Suppressor macrophage (primary cell): ENCODE data around the gene ZC3H18.
A peak's percentile ranks its signal among the peaks of the same experiment; 100 is the strongest.
"Not testable (repeated sequence)": the region's sequence is repeated elsewhere in the genome, so short reads cannot be mapped to it uniquely, and the experiment has no call there.

ENCODE experiments used
- DNase-seq, 4 experiments: peaks; one replicate each; pipeline ENCODE4 v3.0.0-alpha.2; 2020 to 2022

The ZC3H18 gene

DNA sequence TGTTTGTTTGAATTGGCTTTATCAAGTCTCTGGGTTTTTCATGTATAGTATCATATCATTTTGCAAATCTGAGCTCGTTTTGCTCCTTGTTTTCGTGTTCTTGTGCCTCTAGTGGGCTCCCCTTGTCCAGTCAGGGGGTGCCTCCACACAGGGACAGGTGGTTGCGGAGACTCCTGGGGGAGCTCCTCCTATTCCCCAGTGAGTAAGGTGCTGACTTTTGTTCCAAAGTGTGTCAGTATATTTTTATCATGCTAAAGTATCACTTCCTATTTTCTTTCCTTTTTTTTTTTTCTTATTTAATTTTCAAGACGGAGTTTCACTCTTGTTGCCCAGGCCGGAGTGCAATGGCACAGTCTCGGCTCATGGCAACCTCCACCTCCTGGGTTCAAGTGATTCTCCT, 37.9 kb downstream of the ZC3H18 start:
- peak in 1 of 4 experiments; percentile 18 for DNase-seq

DNA sequence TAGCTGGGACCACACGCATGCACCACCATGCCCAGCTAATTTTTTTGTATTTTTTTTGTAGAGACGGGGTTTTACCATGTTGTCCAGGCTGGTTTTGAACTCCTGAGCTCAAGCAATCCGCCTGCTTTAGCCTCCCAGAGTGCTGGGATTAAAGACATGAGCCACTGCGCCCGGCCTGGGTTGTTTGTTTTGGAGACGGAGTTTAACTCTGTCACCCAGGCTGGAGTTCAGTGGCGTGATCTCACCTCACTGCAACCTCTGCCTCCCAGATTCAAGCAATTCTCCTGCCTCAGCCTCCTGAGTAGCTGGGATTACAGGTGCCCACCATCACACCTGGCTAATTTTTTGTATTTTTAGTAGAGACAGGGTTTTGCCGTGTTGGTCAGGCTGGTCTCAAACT, 39.2 kb downstream of the ZC3H18 start:
- not testable (repeated sequence) for DNase-seq

DNA sequence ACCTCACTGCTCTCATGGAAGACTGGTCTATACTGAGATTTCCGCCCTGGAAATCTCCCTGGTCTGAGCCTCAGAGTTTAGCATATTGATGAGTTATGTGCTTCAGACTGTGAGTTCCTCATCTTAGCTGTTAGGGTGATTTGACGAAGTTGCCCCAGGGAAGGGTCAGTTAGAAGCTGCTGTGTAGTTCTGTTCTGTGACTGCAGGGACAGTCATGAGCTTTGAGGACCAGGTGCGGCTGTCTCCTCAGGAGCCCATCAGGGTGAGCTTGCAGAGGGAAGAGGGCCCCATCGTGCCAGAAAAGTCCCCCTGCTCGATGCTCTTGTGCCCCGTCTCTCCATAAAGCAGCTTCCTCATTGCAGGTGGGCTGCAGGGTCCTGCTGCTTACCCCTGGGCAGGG, 39.9 kb downstream of the ZC3H18 start:
- DNase-seq = no peak

DNA sequence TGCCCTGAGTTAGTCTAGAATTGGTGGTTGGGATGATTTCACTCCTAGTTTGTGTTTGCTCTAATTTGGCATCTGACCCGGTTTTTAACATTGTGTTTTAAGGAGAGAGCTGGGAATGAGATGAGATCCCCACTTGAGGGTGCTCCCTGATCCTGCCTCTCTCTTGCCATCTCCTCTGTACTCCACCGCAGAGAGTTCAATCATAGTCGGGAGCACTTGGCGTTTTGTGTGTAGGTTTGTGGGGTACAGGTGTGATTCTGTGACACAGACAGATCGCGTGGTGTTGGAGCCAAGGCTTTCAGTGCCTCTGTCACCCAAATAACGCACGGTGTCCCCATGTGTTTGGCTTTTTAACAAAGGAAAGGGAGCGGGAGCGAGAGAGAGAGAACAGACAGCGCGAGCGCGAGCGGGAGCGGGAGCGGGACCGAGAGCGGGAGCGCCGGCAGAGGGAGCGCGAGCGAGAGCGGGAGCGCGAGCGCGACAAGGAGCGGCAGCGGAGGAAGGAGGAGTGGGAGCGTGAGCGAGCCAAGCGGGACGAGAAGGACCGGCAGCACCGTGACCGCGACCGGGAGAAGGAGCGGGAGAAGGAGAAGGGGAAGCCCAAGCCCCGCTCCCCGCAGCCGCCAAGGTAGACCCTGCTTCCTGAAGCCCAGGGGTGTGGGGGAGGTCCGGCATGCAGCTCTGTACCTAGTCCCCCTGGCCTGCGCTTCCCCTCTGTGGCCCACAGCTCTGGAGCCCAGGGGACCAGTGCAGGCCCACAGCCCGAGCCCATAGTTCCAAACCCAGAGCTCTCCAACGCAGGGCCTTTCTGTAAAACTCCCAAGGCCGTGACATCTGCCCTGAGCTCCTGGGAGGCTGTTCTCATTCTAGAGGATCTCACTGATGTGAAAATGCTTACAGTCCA, 41.0 kb downstream of the ZC3H18 start:
- DNase-seq = no peak

DNA sequence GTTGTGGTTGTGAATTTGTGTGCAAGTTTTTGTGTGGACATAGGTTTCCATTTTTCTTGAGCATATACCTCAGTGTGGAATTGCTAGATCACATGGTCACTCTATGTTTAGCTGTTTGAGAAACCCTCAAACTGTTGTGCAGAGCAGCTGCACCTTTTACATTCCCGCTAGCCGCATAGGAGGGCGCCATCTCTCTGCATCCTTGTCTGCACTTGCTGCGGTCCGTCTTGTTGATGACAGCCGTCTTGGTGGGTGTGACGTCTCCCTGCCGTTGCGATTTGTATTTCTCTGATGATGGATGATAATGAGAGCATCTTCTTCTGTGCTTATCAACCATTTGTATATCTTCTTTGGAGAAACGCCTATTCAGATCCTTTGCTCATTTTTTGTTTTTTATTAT, 43.1 kb downstream of the ZC3H18 start:
- DNase-seq = no peak

DNA sequence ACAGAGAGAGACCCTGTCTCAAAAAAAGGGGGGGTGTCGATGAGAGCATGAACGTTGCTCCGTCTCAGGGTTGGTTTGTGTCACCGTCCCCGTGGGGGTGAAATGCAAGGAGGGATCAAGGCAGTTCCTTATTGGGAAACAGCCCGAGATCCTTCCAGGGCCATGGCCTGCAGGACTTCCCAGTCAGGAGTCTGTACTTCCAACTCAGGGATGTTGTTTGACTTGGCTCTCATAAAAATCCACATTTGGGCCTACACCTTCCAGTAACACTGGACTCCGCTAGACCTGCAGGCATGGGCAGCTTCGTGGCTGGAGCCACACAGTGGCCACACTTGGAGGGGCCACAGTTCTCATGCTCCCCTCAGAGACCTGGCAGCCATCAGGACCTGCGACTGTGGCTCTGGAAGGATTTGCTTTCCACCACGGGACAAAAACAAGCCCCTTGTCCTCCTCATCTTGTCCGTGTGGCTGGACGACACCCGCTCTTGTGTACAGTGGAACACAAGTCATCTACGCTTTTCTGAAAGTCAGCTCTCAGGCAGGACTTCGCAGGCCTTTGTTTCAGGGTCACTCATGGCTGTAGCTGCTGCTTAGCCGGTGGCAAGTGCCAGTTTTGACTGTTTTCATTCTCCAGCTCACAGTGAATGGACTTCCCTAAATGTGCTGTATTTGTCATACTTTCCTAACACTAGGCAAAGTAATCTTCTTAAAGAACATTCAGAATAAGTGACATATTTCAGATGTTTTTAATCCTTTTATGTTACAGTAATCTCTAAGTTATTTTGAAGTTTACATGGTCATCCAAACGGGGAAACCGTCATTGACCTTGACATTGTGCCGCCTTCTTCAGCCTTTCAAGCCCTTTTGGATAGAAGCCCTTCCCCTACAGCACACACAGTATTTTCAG, 44.0 kb downstream of the ZC3H18 start:
- DNase-seq = peak in 3 of 4 experiments; percentile 14 to 28 (median 26)

DNA sequence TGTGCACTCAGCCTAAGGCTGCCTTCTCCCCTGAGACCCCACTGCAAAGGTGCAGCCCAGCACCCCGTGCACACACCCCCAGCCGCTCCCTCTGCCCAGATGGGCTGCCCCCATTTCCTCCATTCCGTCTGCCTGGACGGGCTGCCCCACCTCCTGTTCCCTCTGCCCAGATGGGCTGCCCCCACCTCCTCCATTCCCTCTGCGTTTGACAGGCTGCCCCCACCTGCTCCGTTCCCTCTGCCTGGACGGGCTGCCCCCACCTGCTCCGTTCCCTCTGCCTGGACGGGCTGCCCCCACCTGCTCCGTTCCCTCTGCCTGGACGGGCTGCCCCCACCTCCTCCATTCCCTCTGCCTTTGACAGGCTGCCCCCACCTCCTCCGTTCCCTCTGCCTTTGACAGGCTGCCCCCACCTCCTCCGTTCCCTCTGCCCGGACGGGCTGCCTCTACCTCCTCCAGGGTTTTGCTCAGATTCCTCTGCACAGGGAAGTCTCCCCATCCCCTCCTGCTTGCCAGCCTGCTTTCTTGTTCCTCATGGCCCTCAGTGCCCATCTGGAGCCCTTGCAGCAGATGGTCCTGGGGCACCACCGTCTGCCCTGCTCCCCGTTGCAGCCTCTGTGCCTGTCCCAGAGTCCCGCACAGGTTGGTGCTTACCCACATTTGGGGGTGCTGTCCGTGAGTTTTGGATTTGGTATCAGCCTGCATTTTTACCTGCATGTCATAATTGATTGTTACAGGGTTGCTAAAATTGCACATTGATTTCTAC, 44.8 kb downstream of the ZC3H18 start:
- no peak for DNase-seq

DNA sequence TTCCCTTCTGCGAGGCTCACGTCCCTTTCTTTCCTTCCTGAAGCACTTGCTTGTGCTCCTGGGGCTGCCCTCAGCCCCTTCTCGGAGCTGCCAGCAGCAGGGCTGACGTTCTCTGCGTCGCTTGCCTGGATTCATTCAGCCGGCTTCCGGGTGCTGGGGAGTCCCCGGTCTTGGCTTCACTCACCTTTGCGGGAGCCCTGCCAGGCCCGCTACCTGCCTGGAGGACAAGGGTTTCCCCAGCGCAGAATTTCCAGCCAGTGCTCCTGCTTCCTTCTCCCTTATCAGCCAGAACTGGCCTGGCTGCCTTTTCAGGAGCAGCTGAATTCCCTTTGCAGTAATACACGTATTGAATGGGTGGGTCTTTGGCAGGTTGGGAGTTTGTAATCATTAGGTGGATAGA, 46.1 kb downstream of the ZC3H18 start:
- no peak for DNase-seq

DNA sequence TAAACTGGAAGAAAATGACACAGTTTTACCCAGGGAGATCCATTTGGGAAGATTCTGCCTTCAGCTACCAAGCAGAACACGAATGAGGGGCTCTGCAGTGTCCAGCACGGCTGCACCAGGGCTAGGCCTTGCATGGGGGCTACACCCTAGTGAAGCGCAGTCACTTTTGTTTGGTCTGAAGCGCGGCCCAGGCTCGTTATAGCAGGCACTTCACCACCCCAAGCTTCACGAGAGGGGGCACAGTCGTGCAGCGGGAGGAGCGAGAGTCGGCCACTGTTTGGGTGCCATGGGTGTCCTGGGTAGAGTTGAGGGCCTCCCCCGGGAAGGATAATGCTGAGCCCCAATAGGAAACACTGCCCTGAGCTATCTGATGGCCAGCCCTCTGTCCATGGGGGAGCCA, 46.5 kb downstream of the ZC3H18 start:
- DNase-seq = no peak

DNA sequence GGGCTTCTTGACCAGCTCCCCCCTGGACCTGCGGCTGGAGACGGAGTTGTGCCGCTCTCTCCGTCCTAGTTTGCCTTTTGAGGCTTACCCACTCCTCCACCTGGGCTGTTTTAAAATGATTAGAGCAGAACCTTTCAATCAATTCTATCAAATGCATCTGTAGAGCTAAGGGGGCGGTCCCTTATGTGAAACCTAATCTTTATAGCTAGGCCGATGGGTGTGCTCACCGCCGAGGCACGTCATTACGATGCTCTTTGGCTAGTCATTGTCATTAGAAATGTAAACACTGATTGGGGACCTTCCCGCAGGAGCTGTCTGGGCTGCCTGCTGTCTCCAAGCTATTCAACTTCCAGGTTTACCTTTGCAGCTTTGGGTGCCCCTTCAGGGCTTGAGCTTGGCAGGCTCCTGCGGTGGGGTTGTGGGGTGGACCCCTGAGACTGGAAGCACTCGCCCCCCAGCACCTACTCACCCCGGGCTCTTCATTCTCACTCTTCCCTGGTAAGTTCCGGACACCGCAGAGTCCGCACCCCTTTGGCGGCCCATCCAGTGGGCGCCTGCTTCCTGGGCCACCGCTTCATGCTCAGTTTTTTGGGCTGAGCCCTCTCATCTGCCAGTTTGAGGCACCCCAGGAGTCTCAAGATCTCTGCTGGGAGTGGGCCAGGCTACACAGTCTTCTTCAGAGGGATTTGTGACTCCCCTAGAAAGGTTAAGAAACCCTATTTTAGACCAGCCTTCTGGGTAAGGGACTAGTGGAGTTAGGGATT, 47.2 kb downstream of the ZC3H18 start:
- no peak for DNase-seq

DNA sequence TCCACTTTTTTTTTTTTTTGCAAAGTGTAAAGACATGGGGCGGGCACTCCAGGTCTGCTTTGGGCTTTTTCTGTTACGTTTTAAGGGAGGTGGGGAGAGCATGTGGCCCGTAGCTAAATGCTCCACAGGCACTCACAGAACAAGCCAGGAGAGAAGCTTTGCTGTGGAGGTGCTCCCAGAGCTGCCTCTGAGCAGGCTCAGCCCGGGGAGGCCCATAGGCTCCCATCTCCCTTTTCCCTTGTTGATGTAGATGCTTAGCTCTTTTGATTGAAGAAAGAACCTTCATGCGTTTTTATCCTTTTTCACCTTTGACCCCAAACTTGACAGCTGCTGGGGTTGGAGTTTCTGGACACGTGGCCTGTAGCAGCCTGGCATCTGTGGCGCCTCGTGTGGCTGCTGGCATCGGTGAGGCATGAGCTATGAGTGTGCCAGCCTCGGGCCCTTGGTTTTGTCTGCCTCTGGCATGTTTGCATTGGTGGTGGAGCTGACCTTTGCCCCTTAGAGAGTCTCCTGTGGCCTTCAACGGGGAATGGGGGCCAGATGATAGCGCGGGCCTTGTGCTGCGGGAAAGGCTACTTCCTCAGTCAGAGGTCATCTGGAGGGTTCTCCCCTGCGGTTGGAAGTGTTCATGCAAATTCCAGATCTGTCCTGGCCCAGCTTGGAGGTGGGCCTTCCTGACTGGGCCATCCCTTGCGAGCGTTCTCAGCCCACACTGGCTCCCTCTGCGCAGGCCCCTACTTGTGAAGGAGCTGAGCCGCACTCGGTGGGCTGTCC, 48.2 kb downstream of the ZC3H18 start:
- DNase-seq = no peak

DNA sequence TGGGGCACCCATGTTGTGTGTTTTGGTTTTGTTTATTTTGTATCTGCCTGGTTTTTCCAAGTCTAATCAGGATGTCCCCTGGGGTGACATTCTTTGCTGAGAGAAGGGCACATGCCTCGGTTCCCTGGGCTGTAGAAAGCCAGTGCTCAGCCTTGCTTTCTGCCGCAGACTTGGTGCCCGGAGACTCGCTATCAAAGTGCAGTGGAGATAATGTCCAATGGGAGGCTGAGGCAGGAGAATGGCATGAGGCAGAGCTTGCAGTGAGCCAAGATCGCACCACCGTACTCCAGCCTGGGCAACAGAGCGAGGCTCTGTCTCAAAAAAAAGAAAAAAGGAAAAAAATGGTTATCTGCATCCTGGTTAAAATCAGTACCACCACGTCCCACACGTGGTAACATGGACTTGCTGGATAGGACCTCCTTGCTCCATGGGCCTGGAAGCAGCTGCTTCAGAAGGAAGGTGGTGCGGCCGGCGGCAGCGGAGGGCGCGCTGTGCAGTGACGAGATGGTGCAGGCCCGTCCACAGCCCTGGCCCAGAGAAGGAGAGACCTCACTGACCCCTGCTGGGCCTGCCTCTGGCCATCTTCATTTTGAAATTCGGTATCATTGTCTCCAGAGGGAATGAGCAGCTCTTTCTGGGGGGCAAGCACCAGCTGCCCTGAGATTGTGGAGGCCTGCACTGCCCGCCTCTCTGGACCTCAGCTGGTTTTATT, 48.9 kb downstream of the ZC3H18 start:
- DNase-seq = no peak

DNA sequence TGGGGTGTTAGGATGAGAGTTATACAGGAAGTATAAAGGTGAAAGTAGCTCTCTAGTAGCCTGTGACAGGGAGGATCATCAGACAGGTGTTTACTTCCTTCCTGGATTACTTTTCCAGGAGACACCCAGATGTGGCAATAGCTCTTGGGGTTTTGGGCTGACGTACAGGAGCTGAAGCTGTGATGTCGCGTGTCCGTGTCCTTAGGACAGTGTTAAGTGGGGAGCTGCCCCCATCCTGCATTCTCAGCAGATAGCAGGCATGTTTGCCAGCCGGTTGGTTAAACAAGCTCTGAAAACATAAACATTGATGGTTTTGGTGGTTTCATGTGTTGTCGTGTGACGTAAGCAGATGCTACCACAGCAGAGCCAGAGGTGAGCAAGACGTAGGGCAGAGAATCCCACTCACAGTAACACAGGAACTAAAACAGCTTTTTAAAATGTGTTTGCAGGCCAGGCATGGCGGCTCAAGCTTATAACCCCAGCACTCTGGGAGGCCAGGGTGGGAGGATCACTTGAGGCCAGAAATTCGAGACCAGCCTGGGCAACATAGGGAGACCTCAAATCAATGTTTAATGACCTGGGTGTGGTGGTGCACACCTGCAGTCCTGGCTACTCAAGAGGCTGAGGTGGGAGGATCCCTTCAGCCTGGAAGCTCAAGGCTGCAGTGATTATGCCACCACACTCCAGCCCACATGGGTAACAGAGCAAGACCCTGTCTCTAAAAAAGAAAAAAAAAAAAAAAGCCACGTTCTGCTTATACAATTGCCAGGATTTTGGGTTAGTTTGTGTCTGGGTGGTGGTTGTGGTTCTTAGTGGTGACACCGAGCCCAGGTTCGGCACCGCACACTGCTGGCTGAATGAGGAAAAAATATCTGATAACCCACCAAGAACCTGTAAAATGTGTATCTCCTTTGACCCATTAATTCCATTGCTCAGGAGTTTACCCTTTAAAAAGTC, 49.9 kb downstream of the ZC3H18 start:
- no peak for DNase-seq

DNA sequence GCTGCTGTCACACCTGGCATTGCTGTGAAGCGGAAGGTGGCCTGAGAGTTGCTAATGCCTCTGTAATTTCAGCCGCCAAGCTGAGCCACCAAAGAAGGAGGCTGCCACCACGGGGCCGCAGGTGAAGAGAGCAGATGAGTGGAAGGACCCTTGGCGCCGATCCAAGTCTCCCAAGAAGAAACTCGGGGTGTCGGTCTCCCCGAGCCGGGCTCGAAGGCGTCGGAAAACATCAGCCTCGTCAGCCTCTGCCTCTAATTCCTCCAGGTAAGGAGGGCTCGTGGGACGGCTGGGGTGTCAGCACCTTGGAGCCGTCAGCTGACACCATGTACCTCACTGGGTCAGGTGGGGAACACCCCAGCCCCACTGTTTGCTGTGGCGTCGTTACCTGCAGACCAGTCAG, 51.9 kb downstream of the ZC3H18 start:
- no peak for DNase-seq

DNA sequence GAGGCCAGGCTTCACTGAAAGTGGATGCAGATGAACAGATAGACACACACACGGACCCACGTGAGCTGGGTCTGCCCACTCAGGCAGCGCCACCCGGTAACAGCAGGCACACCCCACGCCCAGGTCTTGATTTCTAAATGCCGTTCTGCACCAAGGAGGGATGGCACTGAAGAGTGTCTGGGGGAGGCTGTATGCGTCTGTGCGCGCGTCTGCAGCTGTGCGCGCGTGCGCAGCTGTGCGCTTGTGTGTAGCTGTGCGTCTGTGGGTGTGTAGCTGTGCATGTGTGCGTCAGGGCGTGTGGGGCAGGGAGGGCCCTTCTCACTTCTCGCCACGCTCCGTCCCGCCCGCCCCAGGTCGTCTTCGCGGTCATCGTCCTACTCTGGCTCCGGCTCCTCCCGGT, 52.7 kb downstream of the ZC3H18 start:
- DNase-seq = no peak

DNA sequence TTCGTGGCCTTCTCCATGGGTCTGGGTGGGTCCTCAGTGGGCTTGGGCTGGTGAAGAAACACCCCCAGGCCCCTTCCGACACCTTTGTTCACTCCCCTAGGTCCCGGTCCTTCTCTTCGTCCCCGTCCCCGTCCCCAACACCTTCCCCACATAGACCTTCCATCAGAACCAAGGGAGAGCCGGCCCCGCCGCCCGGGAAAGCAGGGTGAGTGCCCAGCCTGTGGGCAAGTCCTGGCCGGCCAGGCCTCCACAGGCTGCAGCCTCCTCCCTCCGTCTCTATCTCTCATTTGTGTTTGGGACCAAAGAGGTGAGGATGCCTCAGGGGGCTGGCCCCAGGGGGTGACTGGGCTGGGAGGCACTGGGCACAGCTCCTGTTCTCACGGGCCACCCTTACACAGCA, 53.7 kb downstream of the ZC3H18 start:
- DNase-seq = no peak

DNA sequence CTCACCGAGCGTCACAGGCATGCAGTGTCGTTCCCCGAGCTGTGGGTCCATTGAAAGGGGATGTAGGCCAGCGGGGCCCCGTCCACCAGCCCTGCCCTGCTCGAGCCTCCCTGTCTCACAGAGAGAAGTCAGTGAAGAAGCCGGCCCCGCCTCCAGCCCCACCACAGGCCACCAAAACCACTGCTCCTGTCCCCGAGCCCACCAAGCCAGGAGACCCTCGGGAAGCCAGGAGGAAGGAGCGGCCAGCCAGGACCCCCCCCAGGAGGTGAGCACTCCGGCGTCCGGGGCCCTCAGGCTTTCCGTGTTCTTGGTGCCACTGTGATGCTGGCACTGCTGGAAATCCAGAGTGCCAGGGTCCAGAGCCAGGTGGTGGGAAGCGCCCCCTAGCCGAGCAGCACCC, 54.3 kb downstream of the ZC3H18 start:
- no peak for DNase-seq

DNA sequence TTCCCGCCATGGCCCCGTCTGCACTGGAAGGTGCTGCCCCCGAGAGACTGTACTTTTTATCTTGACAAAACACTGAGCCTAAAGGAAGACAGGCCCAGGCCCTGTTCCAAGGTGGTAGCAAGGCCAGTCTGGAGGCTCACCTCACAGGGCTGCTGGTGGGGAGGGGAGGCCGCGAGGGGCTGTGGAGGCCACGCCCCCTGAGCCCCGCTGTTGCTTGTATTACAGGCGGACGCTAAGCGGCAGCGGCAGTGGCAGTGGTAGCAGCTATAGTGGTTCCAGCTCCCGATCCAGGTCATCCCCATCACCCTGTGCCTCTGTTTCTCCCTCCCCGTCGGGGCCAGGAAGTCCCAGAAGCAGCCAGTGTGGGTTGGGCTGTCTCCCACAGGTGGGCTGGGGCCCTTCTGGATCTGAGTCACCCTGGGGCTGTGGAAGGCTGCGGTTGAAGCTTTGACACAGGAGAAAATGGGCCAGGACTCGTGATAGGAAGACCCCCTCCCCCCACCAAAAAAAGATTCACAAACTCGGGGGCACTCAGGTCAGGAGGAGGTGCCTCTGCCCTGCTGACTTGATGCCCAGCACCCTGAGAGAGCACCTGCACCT, 54.9 kb downstream of the ZC3H18 start:
- no peak for DNase-seq

DNA sequence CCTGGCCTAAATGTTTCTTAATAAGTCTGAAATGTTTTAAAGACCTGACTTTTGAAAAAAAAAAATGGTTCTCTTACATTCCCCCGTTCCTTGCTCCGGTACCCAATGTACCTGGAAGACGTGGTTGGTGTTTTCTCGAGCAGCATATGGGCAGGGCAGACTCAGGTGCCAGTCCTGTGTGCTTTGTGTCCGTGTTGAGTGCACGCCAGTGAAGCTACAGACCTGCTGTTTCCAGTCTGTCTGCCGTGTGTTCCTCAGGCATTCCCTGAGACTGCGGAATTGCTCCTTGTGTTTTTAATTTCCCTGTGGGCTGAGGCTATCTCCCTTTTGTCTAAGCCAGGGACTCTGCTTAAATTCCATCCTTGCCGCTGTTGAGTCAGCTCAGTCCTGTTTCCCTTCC, 56.4 kb downstream of the ZC3H18 start:
- DNase-seq = no peak
